Measurements from ENCODE around the gene C19orf85.

DNA sequence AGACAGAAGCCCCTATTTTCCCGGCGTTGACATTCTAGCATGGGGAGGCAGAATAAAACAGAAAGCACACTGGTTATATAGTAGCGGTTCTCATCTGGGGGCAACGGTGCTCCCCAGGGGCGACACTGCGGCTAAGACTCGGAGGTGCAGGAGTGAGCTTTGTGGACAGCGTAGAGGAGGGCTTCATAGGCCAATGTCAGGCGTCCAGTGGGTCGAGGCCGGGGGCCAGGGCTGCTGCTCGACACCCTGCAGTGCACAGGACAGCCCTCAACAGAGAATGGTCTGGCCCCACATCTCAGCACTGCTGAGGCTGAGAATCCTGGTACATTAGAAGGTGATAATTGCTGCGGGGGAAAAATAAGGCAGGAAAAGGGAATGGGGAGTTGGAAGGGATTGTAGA lies 13.4 kb upstream of the C19orf85 start:
- TF ChIP-seq, protein P1, sequence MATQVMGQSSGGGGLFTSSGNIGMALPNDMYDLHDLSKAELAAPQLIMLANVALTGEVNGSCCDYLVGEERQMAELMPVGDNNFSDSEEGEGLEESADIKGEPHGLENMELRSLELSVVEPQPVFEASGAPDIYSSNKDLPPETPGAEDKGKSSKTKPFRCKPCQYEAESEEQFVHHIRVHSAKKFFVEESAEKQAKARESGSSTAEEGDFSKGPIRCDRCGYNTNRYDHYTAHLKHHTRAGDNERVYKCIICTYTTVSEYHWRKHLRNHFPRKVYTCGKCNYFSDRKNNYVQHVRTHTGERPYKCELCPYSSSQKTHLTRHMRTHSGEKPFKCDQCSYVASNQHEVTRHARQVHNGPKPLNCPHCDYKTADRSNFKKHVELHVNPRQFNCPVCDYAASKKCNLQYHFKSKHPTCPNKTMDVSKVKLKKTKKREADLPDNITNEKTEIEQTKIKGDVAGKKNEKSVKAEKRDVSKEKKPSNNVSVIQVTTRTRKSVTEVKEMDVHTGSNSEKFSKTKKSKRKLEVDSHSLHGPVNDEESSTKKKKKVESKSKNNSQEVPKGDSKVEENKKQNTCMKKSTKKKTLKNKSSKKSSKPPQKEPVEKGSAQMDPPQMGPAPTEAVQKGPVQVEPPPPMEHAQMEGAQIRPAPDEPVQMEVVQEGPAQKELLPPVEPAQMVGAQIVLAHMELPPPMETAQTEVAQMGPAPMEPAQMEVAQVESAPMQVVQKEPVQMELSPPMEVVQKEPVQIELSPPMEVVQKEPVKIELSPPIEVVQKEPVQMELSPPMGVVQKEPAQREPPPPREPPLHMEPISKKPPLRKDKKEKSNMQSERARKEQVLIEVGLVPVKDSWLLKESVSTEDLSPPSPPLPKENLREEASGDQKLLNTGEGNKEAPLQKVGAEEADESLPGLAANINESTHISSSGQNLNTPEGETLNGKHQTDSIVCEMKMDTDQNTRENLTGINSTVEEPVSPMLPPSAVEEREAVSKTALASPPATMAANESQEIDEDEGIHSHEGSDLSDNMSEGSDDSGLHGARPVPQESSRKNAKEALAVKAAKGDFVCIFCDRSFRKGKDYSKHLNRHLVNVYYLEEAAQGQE (IDR thresholded peaks at IDR 0.05; ENCODE audit: insufficient read depth in 1 of 2, low read depth in 2 of 2, low read length in 1 of 2): no peak
- TF ChIP-seq, protein P2, sequence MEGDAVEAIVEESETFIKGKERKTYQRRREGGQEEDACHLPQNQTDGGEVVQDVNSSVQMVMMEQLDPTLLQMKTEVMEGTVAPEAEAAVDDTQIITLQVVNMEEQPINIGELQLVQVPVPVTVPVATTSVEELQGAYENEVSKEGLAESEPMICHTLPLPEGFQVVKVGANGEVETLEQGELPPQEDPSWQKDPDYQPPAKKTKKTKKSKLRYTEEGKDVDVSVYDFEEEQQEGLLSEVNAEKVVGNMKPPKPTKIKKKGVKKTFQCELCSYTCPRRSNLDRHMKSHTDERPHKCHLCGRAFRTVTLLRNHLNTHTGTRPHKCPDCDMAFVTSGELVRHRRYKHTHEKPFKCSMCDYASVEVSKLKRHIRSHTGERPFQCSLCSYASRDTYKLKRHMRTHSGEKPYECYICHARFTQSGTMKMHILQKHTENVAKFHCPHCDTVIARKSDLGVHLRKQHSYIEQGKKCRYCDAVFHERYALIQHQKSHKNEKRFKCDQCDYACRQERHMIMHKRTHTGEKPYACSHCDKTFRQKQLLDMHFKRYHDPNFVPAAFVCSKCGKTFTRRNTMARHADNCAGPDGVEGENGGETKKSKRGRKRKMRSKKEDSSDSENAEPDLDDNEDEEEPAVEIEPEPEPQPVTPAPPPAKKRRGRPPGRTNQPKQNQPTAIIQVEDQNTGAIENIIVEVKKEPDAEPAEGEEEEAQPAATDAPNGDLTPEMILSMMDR (IDR thresholded peaks at IDR 0.05): no peak
